GM20431 (cell line): ENCODE measurements around the gene PDE6C.

Experiments
- in situ Hi-C: fragments of 300-500 bp; cut with MseI, MboI; formaldehyde crosslinking; loops from one replicate; pipeline ENCODE4 v1.15.0; 2020; ENCODE audit warnings: low sequenced_read_pairs; ENCODE audit not compliant: unreplicated experiment

PDE6C gene

DNA sequence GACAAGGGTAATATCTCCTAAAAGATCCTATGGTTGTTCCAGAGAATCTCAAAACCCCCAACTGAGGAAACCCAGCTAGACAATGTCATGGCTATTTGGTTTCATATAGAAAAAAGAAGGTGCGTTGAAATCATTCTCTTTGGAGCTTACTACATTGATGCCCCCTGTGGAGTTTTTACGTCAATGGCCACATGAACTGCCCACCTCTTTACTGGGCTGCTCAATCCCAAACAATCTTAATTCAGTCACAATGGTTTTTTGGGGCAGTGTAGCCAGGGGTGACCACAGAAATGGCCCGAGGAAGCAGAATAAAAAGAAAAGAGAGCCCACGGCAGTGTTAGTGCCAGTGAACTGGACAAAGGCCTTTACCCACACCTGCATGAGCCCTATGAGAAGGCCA, 19.1 kb upstream of the PDE6C start:
- in situ Hi-C loops: no loop called here

DNA sequence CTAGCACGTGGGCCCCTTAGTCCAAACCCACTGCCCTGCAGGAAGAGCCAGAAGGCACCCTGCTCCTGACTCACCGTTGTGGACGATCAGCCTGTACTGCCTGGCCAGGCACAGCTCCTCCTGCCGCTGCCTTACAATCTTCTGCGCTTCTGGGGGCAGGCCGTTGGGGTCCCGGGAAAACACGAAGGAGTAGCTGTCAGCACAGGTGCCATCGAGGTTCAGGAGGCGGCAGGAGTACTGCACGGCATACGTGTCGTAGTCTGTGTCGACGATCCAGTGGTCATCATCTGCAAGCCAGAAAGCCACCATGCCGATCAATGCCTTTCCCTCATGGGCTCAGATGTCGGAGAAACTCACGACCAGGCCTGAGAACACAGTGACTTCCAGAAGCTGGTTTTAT, 18.6 kb upstream of the PDE6C start:
- in situ Hi-C loops: no loop called here

DNA sequence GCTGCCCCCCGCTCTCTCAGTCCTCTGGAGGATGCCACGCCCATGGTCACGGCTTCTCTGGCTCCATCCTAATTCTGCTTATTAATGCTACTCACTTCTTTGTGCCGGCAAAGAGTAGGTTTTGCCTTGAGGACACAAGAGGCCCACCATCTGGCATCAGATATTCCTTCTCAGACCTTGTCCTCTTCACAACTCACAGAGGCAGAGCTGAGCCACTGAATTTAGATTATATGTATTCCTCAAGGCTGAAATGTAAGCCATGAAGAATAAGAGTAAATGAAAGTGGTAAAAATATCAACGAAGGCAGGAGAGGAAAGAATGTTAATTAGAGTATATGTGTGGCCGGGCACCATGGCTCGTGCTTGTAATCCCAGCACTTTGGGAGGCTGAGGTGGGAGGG, 17.8 kb upstream of the PDE6C start:
- in situ Hi-C loops: no loop called here

DNA sequence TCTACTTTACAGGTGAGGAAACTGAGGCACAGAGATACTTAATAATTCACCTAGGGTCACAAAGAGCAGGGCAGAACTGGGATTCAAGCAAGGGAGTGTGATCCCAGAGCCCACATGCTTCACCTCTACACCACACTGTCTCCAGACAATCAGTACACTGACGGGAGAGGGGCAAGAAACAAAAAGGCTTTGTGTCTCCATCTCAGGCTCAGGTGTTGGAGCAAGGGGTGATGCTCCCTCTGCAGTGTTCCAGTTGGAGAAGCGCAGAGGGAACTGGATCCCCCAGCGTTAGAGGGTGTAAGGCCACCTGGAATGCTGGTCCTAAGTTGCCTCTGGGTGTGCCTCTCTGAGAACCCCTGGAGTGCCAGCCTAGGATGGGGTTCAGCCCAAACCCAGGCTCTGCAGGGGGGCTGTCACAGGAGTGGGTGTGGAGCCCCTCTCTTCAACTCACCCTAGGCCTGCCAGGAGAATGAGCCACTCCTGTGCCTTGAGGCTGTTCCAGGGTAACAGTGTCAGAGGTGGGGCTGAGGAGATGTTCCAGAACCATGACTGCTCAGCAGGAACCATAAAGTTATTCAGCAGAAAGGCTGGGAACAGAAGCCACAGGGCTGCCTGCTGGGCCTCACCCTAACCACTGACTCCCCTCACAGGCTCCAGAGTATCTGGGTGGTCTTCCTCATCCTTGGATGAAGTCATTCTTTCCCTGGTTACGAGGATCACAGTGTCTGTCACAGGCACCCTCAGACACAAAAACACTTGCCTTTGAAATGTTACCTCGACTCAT, 16.8 kb upstream of the PDE6C start:
- in situ Hi-C loops: no loop called here

DNA sequence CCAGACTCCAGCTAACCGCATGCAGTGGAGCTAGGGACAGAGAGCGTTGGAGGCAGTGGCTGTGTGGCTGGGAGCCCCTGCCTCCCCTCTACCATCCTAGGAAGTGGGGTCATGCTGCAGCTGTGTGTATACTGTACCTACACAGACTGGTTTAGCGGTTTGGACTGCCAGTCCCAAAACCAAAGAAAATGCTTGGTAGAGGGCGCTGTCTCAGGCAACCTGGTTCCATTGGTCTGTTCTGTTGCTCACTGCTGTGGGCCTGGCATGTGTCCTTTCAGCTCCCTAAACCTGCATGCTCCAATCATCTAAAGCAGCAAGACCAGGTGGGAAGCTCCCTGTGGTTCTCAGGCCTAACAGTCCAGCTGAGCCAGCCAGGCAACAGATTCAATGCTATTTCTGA, 15.8 kb upstream of the PDE6C start:
- in situ Hi-C loops: no loop called here

DNA sequence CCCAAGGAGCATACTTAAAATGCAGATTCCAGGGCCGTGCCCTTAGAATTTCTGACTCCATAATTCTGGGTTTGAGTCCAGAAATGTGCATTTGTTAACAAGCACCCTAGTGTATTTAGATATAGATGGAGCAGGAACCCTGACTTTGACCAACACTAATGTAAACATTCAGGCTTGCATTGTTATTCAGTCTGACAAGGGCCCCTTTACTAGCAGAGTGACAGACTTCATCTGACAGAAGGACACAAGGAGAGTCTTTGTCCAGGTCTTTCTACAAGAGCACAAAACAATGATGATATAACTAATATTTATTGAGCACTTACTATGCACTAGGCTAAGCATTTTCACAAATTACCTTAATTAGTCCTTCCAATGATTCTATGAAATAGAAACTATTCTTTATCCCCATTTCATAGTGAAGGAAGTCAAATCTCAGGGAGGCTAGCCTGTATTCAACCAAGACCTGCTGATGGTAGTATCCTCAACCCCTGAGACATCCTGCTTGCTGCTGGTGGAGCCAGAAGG, 15.2 kb upstream of the PDE6C start:
- in situ Hi-C loops: no loop called here

DNA sequence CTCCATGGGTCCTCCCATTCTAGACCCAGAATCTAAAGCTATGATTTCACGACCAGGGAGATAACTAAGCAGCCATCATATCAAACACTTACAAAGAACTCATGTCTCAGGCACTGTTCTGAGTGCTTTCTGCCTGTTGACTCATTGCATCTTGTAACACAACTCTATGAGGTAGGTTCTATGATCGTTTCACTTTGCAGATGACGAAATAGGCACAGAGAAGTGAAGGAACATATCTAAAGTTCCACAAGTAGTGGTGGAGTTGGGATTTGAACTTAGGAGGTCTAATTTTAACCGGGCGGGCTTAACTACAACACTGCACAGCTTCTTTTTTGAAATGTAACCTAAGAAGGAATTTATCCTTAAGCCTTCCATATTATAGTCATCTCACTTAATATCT, 14.2 kb upstream of the PDE6C start:
- in situ Hi-C loops: no loop called here

DNA sequence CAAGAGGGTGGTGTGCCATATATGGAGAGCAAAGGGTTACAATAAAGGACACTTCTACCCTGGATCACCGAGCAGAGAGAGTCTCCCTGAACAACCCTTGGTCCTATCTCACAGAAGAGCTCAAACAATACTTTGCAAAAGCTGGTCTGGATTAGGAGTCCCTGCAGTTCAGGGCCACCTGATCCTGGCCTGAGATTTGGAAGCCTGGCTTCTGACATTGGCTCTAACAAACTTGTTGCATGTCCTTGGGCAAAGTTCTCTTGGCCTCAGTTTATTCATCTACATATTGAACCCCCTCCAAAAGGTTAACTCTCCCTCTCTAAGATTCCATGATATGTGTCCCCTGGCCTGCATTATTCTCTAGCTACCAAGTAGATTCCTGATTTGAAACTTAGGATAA, 13.0 kb upstream of the PDE6C start:
- in situ Hi-C loops: no loop called here

DNA sequence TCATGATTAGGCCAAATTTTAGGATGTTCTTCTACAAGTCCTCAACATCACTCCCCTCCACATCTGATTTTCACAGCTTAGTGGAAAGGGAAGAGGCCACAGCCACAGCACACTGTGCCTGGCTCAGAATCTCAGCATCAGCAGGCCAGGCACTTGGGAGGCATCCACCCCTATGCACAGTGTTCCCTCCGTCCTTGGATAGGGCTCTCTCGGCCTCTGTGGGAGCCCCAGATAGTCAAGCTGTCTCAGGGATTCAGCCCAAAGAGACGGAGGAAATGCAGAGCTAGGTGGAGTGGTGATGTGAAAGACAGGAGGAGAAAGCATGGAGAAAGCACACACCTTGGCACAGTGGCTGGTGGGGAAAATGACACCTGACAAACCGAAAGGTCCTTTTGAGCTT, 12.6 kb upstream of the PDE6C start:
- in situ Hi-C loops: no loop called here

DNA sequence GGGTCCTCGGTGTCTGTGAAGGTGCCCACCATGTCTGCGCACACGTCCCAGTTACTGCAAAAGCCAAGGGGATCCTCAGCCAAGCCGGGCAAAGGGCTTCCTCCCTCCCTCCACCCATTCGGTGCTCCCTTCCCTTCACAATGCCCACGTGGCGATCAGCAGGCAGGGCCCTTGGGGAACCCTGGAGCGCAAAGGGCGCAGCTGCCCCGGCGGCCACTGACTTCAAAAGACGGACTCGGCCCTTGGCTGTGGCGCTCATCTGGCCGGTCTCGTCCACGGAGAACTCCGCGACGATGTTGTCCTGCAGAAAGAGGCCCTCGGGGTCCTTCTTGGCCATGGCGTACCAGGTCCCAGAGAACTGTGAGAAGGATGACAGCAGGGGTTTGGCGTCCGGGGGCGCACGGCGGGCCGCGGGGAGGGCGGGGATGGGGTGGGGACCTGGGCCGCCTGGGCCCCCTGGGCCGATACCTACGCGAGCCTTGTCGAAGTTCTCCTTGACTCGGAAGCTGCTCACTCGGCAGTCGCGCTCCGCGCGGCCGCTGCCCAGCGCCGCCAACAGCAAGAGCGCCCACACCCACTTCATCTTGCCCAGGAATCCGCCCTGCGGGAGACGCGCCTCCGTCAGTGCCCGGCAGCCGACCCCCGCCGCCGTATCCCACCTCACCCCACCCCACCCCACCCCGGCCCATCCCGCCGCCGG, 11.7 kb upstream of the PDE6C start:
- in situ Hi-C loops: no loop called here

DNA sequence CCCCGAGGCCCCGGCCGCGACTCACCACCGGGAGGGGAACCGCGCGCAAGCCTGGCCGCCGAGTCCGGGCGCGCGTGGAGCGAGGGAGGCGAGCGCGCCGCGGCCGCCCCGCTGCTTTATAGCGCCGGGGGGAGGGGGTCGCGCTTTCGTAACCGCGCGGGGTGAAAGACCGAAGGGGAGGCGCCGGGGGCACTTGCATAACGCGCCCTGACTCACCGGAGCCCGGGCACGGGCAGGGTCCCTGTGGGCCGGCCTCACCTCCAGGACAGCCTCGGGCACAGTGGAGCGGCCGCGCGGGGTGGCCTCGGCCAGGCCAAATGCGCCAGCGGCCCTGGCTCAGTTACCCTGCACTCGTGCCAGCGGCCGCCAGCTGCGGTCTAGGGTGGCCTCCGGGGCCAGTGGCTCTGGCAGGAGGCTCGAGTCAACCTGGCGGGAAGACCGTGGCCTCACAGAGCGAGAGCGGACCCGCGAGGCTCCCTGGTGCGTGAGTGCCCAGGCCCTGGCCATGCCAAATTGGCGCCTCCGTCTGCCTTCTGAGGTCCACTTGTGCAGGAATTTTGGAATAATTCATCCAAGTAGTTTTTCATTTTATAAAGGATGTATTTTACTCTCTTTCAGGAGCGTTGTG, 11.1 kb upstream of the PDE6C start, which contains the start of gene RBP4:
Gene RBP4, minus strand, starts transcription at position 90 of the 628 bp plus-strand sequence. CDS start 207 bp downstream, outside the sequence.
- in situ Hi-C loops: no loop called here

DNA sequence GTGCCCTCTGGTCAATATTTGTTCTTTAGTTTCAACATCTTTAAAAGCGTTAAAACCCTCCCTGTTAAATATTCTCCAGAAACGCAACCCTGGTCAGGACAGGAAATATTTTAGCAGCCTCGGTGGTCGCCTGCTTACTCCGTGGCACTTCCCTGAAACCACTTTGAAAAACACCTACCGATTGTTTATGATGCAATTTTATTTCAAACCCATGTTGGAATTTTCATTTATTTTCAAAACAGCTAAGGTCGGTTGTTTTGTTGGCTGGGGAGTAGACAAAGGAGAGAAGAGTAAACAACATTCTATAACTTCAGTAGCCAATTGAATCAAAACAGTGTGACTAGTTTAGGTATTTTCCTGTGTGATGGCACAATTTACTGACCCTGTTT, 10.6 kb upstream of the PDE6C start:
- in situ Hi-C loops: no loop called here

DNA sequence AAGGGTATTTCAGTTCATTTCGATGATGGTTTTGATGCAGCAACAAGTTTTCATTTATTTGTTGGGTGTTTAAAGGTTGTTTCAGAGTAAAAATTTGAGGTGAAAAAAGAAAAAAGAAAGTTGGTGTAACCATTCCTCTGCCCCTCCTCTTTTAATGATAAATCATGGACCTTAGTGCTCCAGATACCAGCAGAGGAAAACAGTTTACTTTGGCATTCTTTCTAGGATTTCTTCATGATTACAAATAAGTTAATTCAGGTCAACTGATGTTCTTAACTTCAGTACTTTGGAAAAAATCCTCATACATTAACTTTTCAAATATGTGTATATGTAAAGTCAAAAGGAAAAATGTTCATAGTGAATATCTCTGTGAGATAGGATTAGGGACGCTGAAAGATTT, 9.3 kb upstream of the PDE6C start:
- in situ Hi-C loops: no loop called here

DNA sequence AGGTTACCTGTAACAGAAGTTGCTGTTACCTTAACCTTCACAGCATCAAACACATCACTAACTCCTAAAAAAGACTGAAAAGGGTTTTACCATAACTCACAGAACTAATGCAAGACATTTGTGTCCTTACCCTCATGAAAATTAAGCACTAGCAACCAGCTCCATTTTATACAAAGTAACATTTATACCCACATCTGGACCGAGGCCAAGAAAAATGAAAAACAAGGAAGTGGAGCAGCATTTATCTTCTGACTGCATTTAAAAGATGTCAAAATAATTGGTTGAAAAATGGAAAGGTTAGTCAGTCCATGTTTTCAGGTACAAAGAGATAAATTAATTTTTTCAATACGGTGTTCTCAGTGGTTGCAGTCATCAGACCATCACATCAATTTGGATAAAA, 8.2 kb upstream of the PDE6C start:
- in situ Hi-C loops: no loop called here

DNA sequence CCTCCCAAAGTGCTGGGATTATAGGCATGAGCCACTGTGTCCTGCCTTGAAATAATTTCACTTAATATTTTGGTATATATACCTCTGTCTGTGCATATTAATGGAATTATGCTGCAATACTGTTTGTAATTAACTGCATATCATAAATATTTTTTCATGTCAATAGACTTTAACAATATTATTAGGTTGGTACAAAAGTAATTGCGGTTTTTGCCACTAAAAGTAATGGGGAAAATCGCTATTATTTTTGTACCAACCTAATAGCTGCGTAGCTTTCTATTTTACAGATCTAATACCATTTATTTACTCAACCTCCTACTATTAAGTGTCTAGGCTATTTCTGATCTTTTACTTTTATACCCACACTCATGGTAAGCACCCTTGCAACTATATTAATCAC, 3.9 kb upstream of the PDE6C start:
- in situ Hi-C loops: no loop called here

DNA sequence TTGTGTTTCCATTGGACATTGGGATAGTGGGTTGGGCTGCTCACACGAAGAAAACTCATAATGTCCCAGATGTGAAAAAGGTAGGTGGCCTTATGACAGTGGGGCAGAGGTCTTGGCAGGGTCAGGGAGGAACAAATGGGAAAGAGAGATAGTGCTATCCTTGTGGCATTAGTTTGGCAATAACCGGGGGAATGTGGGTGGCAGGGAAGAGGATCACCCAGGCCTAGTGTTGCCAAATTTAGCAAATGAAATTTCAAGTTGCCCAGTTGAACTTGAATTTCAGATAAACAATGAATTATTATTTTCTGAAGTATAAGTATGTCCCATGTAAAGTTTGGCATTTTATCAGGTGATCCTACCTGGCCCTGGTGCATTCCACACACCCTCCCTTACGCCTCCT, 789 bp downstream of the PDE6C start:
- in situ Hi-C loops: no loop called here

DNA sequence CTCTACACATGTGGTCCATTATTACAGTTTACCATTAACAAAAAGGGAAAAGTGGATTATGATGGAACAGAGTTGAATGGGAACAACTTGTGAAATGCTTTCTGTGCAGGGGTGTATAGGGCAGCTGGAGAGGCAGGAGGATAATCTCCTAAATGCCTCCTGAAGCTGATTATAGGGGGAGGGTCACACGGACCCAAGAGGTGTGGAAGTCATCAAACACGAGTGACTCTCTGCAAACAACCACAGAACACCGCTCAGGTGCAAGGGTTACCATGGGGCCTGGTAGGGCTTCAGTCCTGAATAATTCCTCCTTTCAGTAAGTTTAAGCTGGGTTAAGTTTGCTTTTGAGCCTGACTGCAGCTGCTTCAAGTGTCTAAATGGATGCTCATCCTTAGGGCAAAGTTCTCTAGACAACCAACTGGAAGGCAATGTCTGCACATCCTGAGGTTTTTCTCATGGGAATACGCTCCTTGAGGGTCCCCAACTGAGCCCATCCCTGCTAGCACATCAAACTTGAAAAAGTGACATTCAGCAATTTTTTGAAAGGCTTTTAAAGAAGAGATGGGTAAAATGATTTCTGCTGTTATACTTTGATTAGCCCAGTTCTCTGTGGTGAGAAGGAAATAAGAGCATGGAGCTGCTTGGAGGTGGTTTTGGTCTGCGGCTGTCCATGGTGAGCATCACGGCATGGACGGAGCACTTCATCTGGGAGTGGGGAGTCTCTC, 1.9 kb downstream of the PDE6C start:
- in situ Hi-C loops: no loop called here

DNA sequence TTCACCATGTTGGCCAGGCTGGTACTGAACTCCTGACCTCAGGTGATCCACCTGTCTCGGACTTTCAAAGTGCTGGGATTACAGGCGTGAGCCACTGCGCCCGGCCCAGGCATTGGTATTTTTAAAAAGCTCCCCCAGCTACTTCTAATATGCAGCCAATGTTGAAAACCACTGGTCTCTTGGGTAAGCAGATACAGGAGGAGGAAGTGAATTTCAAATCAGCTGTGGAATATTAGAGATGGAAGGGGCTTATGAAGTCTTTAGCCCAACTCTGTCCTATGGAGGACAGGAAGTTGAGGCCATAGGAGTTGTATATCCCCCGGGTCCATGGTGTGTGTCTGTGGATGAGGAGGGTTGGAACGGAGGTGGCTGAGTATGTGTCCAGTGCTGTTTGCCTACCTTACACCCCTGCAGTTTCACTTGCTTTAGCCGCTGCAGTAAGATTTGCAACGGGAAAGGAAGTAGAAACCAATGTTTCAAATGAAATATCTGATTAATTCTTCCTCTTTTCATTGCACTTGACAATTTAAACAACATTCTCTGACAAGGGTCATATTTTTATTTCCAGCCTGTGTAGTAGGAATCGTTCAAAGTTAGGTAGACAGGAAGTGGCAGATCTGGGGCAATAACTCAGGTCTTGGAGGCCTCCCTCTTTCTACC, 3.4 kb downstream of the PDE6C start:
- in situ Hi-C loops: no loop called here

DNA sequence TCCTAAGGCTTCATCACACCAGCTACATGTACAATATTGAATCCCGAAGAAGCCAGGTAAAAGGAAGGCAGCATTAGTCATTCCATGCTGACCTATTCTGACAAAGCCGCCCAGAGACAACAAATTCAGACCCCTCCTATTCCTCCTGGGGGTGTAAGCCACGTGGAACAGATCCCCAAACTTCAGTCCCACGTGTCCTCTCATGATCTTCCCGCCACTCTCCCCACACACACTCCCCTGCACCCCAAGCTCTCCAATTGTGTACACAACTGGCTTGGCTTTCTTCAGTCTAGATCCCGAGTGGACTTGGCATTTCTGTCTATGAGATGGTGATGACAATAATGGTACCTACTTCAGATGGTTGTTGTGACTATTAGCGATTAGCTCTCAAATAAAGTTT, 8.6 kb downstream of the PDE6C start:
- in situ Hi-C loops: no loop called here

DNA sequence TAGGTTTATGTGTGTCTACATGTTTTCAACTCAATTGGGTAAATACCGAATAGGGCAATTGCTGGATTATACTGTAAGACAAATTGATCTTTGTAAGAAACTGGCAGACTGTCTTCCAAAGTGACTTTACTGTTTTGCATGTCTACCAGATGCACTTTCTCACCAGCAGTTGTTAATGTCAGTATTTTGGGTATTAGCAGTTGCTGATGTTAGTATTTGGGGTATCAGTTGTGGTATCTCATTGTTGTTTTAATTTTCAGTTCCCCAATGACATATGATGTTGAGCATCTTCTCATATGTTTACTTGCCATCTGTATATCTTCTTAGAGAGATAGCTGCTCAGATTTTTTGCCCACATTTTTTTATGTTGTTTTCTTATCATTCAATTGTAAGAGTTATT, 10.6 kb downstream of the PDE6C start:
- in situ Hi-C loops: no loop called here
